ENCODE results near the gene ERVK3-1.

The ERVK3-1 gene

DNA sequence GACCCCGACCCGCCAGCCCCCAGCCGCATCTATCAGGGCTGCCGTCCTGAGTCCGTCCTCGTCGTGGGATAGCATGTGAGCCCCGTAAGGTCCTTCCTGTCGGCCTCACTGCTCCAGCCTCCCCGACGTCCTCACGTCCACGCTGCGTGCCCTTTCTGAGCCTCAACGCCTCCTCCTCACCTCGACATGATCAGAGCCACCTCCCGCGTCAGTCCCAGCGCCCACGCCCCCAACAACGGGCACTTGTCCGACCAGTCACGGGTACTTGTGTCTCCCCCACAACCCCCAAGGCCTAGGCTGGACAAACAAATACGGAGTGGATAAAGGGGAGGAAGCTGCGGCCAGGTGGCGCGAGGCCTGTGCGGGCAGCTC lies 56.7 kb downstream of the ERVK3-1 start:
- Histone ChIP-seq H3K36me3 (replicated peaks in 1 of 2; ENCODE audit: control insufficient read depth in 2 of 2, insufficient read depth in 2 of 2, low read length in 2 of 2) (peaks cover 4 to 7% of the 10 kb centered on the region in 2 donors), H2BK5ac (ENCODE audit: low read length) (peak overlapping the region; percentile 99), H3K4me2 (ENCODE audit: insufficient read depth, low read length, poor library complexity, severe bottlenecking) (peak overlapping the region; percentile 99), H4K91ac (ENCODE audit: low read depth, low read length, poor library complexity) (peak overlapping the region; percentile 99), H3K4ac (ENCODE audit: low read length) (peak overlapping the region; percentile 99), H3K18ac (ENCODE audit: low read length) (peak overlapping the region; percentile 97), H2AK5ac (ENCODE audit: low read depth, low read length) (peak overlapping the region; percentile 100), H3K27ac (replicated peaks; ENCODE audit: low read length) (peak overlapping the region; percentile 95), H2BK15ac (ENCODE audit: low read length) (peak overlapping the region; percentile 81), H3K23ac (ENCODE audit: low read depth, low read length, poor library complexity) (peak overlapping the region; percentile 99), H3K14ac (ENCODE audit: low read length) (peak overlapping the region; percentile 98), H3K4me1 (ENCODE audit: control insufficient read depth in 2 of 2, insufficient read depth in 1 of 2, low read depth in 1 of 2, low read length in 2 of 2) (peaks cover 0 to 3% of the 10 kb centered on the region in 2 donors), H3K79me1 (ENCODE audit: low read depth, low read length) (peaks cover 15% of the 10 kb centered on the region), H2BK120ac (ENCODE audit: low read depth, low read length) (peak overlapping the region; percentile 99), H2BK12ac (ENCODE audit: low read length) (peak overlapping the region; percentile 73), H4K8ac (ENCODE audit: low read depth, low read length) (peak overlapping the region; percentile 99), H3K4me3 (ENCODE audit: low read length in 2 of 2) (peak overlapping the region; percentile 92 to 99), H2AFZ (ENCODE audit: low read length) (peak overlapping the region; percentile 98), H3K9me3 (replicated peaks in 1 of 2; ENCODE audit: control insufficient read depth in 2 of 2, insufficient read depth in 1 of 2, low read depth in 1 of 2, low read length in 2 of 2) (no peaks in the 10 kb centered on the region), H3K9ac (ENCODE audit: low read depth, low read length, poor library complexity) (peak overlapping the region; percentile 99), H3K27me3 (ENCODE audit: control insufficient read depth in 3 of 3, insufficient read depth in 3 of 3, low read depth in 1 of 3, low read length in 3 of 3) (no peaks in the 10 kb centered on the region)
- DNase-seq (ENCODE audit: low spot score): peak; percentile 61
- WGBS, 2 donors (ENCODE audit: extremely low coverage in 2 of 2, insufficient read length in 2 of 2, insufficient replicate concordance in 1 of 2): no CpG with 5 or more reads among the region's 28 CpGs

- H3K18ac ChIP-seq (ENCODE audit: low read length): peak within 1 kb of the TSS; percentile 98
These were observed 57.3 kb downstream of the ERVK3-1 start, which contains the start of gene ZNF497 for GRCh38 chr19:58362272-58362994. Gene ZNF497 (minus strand): TSS chr19:58362751. CDS start chr19:58357635, 5,116 bp downstream.

DNA sequence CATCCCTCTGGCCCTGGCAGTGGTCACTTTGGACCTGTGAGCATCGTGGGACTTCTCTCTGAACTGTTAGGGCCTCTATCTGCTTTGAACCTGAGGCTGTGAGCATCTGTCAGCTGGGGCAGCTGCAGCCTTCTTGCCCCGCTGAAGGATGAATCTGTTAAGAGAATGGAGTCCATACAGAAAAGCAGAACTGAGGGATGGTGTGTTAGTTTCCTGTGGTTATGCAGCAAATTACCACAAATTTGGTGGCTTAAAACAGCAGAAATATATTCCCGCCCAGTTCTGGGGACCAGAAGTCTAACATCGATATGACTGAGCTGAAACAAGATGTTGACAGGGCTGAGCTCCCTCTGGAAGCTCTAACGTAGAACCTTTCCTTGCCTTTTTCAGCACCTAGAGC lies 59.0 kb downstream of the ERVK3-1 start:
- no CpG with 5 or more reads among the region's 5 CpGs for WGBS, 2 donors (ENCODE audit: extremely low coverage in 2 of 2, insufficient read length in 2 of 2, insufficient replicate concordance in 1 of 2)
- H4K91ac ChIP-seq (ENCODE audit: low read depth, low read length, poor library complexity): no peak overlapping the region
- no peak overlapping the region for H4K8ac ChIP-seq (ENCODE audit: low read depth, low read length)
- peaks cover 0 to 3% of the 10 kb centered on the region in 2 donors for H3K4me1 ChIP-seq (ENCODE audit: control insufficient read depth in 2 of 2, insufficient read depth in 1 of 2, low read depth in 1 of 2, low read length in 2 of 2)
- H2BK120ac ChIP-seq (ENCODE audit: low read depth, low read length): no peak overlapping the region
- no peak overlapping the region for H3K23ac ChIP-seq (ENCODE audit: low read depth, low read length, poor library complexity)
- no peak overlapping the region for H2BK15ac ChIP-seq (ENCODE audit: low read length)
- no peak overlapping the region for H3K4ac ChIP-seq (ENCODE audit: low read length)
- H3K4me2 ChIP-seq (ENCODE audit: insufficient read depth, low read length, poor library complexity, severe bottlenecking): no peak overlapping the region
- H3K27me3 ChIP-seq (ENCODE audit: control insufficient read depth in 3 of 3, insufficient read depth in 3 of 3, low read depth in 1 of 3, low read length in 3 of 3): no peaks in the 10 kb centered on the region
- H3K14ac ChIP-seq (ENCODE audit: low read length): no peak overlapping the region
- no peak overlapping the region for H2BK5ac ChIP-seq (ENCODE audit: low read length)
- H3K27ac ChIP-seq (replicated peaks; ENCODE audit: low read length): no peak overlapping the region
- peaks cover 6 to 14% of the 10 kb centered on the region in 2 donors for H3K36me3 ChIP-seq (replicated peaks in 1 of 2; ENCODE audit: control insufficient read depth in 2 of 2, insufficient read depth in 2 of 2, low read length in 2 of 2)
- no peak overlapping the region for H2AK5ac ChIP-seq (ENCODE audit: low read depth, low read length)
- H2BK12ac ChIP-seq (ENCODE audit: low read length): no peak overlapping the region
- no peak overlapping the region for H3K4me3 ChIP-seq (ENCODE audit: low read length in 2 of 2)
- no peaks in the 10 kb centered on the region for H3K9me3 ChIP-seq (replicated peaks in 1 of 2; ENCODE audit: control insufficient read depth in 2 of 2, insufficient read depth in 1 of 2, low read depth in 1 of 2, low read length in 2 of 2)
- no peak overlapping the region for H3K18ac ChIP-seq (ENCODE audit: low read length)
- H3K79me1 ChIP-seq (ENCODE audit: low read depth, low read length): peaks cover 10% of the 10 kb centered on the region
- no peak for DNase-seq (ENCODE audit: low spot score)
- H2AFZ ChIP-seq (ENCODE audit: low read length): no peak overlapping the region
- no peak overlapping the region for H3K9ac ChIP-seq (ENCODE audit: low read depth, low read length, poor library complexity)

More at GRCh38 chr19:58362272-58362994, 57.3 kb downstream of the ERVK3-1 start, which contains the start of gene ZNF497:
- Histone ChIP-seq H3K4me2 (ENCODE audit: insufficient read depth, low read length, poor library complexity, severe bottlenecking) (peak within 1 kb of the TSS; percentile 99), H3K4ac (ENCODE audit: low read length) (peak within 1 kb of the TSS; percentile 99), H4K8ac (ENCODE audit: low read depth, low read length) (peak within 1 kb of the TSS; percentile 99), H3K23ac (ENCODE audit: low read depth, low read length, poor library complexity) (peak within 1 kb of the TSS; percentile 99), H2BK15ac (ENCODE audit: low read length) (peak within 1 kb of the TSS; percentile 81), H3K27ac (replicated peaks; ENCODE audit: low read length) (peak within 1 kb of the TSS; percentile 95), H3K36me3 (replicated peaks in 1 of 2; ENCODE audit: control insufficient read depth in 2 of 2, insufficient read depth in 2 of 2, low read length in 2 of 2) (peaks cover 6 to 9% of the 10 kb centered on the region in 2 donors), H2AK5ac (ENCODE audit: low read depth, low read length) (peak within 1 kb of the TSS; percentile 100), H3K79me1 (ENCODE audit: low read depth, low read length) (peaks cover 16% of the 10 kb centered on the region), H3K9me3 (replicated peaks in 1 of 2; ENCODE audit: control insufficient read depth in 2 of 2, insufficient read depth in 1 of 2, low read depth in 1 of 2, low read length in 2 of 2) (no peaks in the 10 kb centered on the region), H2BK5ac (ENCODE audit: low read length) (peak within 1 kb of the TSS; percentile 99), H3K27me3 (ENCODE audit: control insufficient read depth in 3 of 3, insufficient read depth in 3 of 3, low read depth in 1 of 3, low read length in 3 of 3) (no peaks in the 10 kb centered on the region), H2AFZ (ENCODE audit: low read length) (peak within 1 kb of the TSS; percentile 98), H4K91ac (ENCODE audit: low read depth, low read length, poor library complexity) (peak within 1 kb of the TSS; percentile 99), H3K14ac (ENCODE audit: low read length) (peak within 1 kb of the TSS; percentile 98), H3K9ac (ENCODE audit: low read depth, low read length, poor library complexity) (peak within 1 kb of the TSS; percentile 99), H2BK12ac (ENCODE audit: low read length) (peak within 1 kb of the TSS; percentile 73), H2BK120ac (ENCODE audit: low read depth, low read length) (peak within 1 kb of the TSS; percentile 99), H3K4me3 (ENCODE audit: low read length in 2 of 2) (peak within 1 kb of the TSS; percentile 92 to 99), H3K4me1 (ENCODE audit: control insufficient read depth in 2 of 2, insufficient read depth in 1 of 2, low read depth in 1 of 2, low read length in 2 of 2) (peaks cover 0 to 3% of the 10 kb centered on the region in 2 donors)
- DNase-seq (ENCODE audit: low spot score): peak; percentile 96
- no CpG with 5 or more reads among the region's 74 CpGs for WGBS, 2 donors (ENCODE audit: extremely low coverage in 2 of 2, insufficient read length in 2 of 2, insufficient replicate concordance in 1 of 2)

All from neuronal stem cell (in vitro differentiated cells).